Measurements from ENCODE around the gene HIVEP1. TPM values are rescaled to one million over a fixed set of nuclear protein-coding genes. Genes with fewer than 3 reads are reported as not detected.

The HIVEP1 gene
- total RNA-seq, 1 experiment from 2014 or later = 16.7 TPM

- no peak for TF ChIP-seq SIN3A (IDR thresholded peaks at IDR 0.05; ENCODE audit: borderline replicate concordance, insufficient read depth, low read depth, low read length)
- no peak for TF ChIP-seq CTCF (IDR thresholded peaks at IDR 0.05)
- no peak for TF ChIP-seq POLR2AphosphoS5 (IDR thresholded peaks at IDR 0.05; ENCODE audit: low read depth, low read length)
- TF ChIP-seq TCF7L2 (IDR thresholded peaks at IDR 0.05; ENCODE audit: low read depth, low read length) = no peak
- TF ChIP-seq REST (IDR thresholded peaks at IDR 0.05; ENCODE audit: insufficient read depth in 1 of 2, low read depth in 2 of 2, low read length in 1 of 2) = no peak
- Histone ChIP-seq H3K27me3 (ENCODE audit: control insufficient read depth, insufficient read depth, low read length) (no peaks in the 10 kb centered on the region), H3K27ac (ENCODE audit: low read length) (no peak overlapping the region), H3K36me3 (ENCODE audit: control insufficient read depth, insufficient read depth, low read length) (no peaks in the 10 kb centered on the region), H3K4me3 (ENCODE audit: low read depth in 2 of 2, low read length in 2 of 2) (no peak overlapping the region), H3K4me1 (ENCODE audit: control insufficient read depth, insufficient read depth, low read length) (no peaks in the 10 kb centered on the region), H3K9me3 (ENCODE audit: control insufficient read depth, insufficient read depth, low read depth, low read length) (peaks cover 3% of the 10 kb centered on the region; the same call in 1 of the 2 replicates)
- CTCF ChIA-PET = no interaction called here
- intact Hi-C loops (cut with micrococcal nuclease; ENCODE audit: unreplicated experiment) (no loop called here), in situ Hi-C loops (cut with HindIII; ENCODE audit: low pct_unique_long_range_greater_than_20kb, low sequenced_read_pairs) (no loop called here)
- DNase-seq (ENCODE audit: low read depth, low spot score) (no peak), ATAC-seq (no peak)
- BruUV-seq (replicated peaks) = no TSS peak
- POLR2A ChIA-PET = no interaction called here
Measured at GRCh38 chr6:12112540-12113189, 100.6 kb downstream of the HIVEP1 start.

- Histone ChIP-seq H3K27me3 (ENCODE audit: control insufficient read depth, insufficient read depth, low read length) (no peaks in the 10 kb centered on the region), H3K9me3 (ENCODE audit: control insufficient read depth, insufficient read depth, low read depth, low read length) (peaks cover 3% of the 10 kb centered on the region; the same call in 1 of the 2 replicates), H3K36me3 (ENCODE audit: control insufficient read depth, insufficient read depth, low read length) (no peaks in the 10 kb centered on the region), H3K4me1 (ENCODE audit: control insufficient read depth, insufficient read depth, low read length) (no peaks in the 10 kb centered on the region), H3K27ac (ENCODE audit: low read length) (no peak overlapping the region), H3K4me3 (ENCODE audit: low read depth in 2 of 2, low read length in 2 of 2) (no peak overlapping the region)
- ChIA-PET CTCF (no interaction called here), POLR2A (no interaction called here)
- DNase-seq (ENCODE audit: low read depth, low spot score) (no peak), ATAC-seq (no peak)
- in situ Hi-C loops (cut with HindIII; ENCODE audit: low pct_unique_long_range_greater_than_20kb, low sequenced_read_pairs) (no loop called here), intact Hi-C loops (cut with micrococcal nuclease; ENCODE audit: unreplicated experiment) (no loop called here)
- TF ChIP-seq REST (IDR thresholded peaks at IDR 0.05; ENCODE audit: insufficient read depth in 1 of 2, low read depth in 2 of 2, low read length in 1 of 2) = no peak
- TF ChIP-seq CTCF (IDR thresholded peaks at IDR 0.05) = no peak
- no peak for TF ChIP-seq TCF7L2 (IDR thresholded peaks at IDR 0.05; ENCODE audit: low read depth, low read length)
- no peak for TF ChIP-seq POLR2AphosphoS5 (IDR thresholded peaks at IDR 0.05; ENCODE audit: low read depth, low read length)
- no peak for TF ChIP-seq SIN3A (IDR thresholded peaks at IDR 0.05; ENCODE audit: borderline replicate concordance, insufficient read depth, low read depth, low read length)
- BruUV-seq (replicated peaks) = no TSS peak
Measured at GRCh38 chr6:12113190-12113577, 101.1 kb downstream of the HIVEP1 start.

Data from Panc1 (cell line).